ENCODE results near the gene KCNQ1. TPM values are rescaled to one million over a fixed set of nuclear protein-coding genes. Genes with fewer than 3 reads are reported as not detected.

KCNQ1 gene
- total and polyA plus RNA-seq, 9 of the 15 experiments (the other 6 are each of a cell fraction or from before 2014, with no cell fraction given) = 0.44 TPM; not detected in 8

DNA sequence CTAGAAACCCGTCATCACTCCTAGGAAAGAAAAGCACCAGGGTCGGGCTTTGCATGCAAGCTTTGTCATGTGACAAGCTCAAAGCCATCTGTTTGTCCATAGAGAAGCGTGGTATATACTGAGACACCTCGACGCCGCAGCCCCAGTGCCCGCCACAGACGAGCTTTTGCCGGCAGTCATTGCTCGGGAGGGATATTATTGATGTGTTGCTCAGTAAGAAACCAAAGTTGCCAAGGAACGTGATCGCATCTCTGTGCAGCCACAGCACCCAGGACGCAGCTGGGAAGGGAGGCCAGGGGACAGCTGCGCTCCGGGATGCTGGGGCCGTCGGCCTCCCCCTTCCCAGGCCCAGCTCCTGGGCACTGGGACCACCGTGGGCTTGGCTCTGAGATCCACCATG is 344.5 kb downstream of the KCNQ1 start:
- no TSS peak for BruUV-seq (replicated peaks)
- POLR2A ChIA-PET = interaction anchor here (0.7 to 1.2 kb wide), 4 partner anchors 9 to 89 kb away, joined by 3 to 5 read pairs (median 3); partner anchors contain the start of gene KCNQ1OT1
- DNase-seq (ENCODE audit: extremely low read depth in 1 of 4, low spot score in 3 of 4) = no peak

More for the DNA sequence above, 344.5 kb downstream of the KCNQ1 start:
- intact Hi-C loops (cut with micrococcal nuclease) (no loop called here), in situ Hi-C loops (cut with MboI) (no loop called here)
- FAIRE-seq = peak; percentile 37
- TF ChIP-seq E2F6 (IDR thresholded peaks at IDR 0.05; ENCODE audit: borderline replicate concordance in 1 of 2, extremely low read depth in 1 of 2, insufficient read depth in 1 of 2, insufficient read length in 1 of 2, low read depth in 1 of 2, low read length in 1 of 2, poor library complexity in 1 of 2, severe bottlenecking in 1 of 2) (peak in 1 of 2 experiments; percentile 9), SIX5 (IDR thresholded peaks at IDR 0.05; ENCODE audit: borderline replicate concordance in 1 of 2, insufficient read depth in 1 of 2, low read depth in 1 of 2, low read length in 2 of 2) (no peak), CAMTA2 (CRISPR knock-in tag; conservative IDR thresholded peaks at IDR 0.05) (no peak)
- CTCF ChIA-PET (ENCODE audit: low intra/inter-chr PET ratio) = no interaction called here
- 59% methylated on average over 17 of the region's 18 CpGs for WGBS (ENCODE audit: insufficient coverage, low coverage, missing lambda C conversion rate)
- H3K27ac ChIP-seq (ENCODE audit: extremely low read depth, low read depth, low read length) = no peak overlapping the region
- no peak overlapping the region for H2AFZ ChIP-seq (ENCODE audit: low read depth, low read length)
- no peak overlapping the region for H3K4me2 ChIP-seq (ENCODE audit: insufficient read depth, low read length)
- H3K4me1 ChIP-seq (replicated peaks in 1 of 2; ENCODE audit: control insufficient read depth in 2 of 2, insufficient read depth in 2 of 2, low read length in 2 of 2) = peaks cover 11 to 48% of the 10 kb centered on the region in 2 experiments; a peak in 3 of 5 replicates
- H3K79me2 ChIP-seq (ENCODE audit: control insufficient read depth, insufficient read depth, low read length) = no peaks in the 10 kb centered on the region
- H3K9ac ChIP-seq (ENCODE audit: insufficient read depth in 1 of 2, low read depth in 2 of 2, low read length in 2 of 2) = no peak overlapping the region
- no peak overlapping the region for H3K4me3 ChIP-seq
- no peak for ATAC-seq
- H3K27me3 ChIP-seq (ENCODE audit: control insufficient read depth in 2 of 2, insufficient read depth in 2 of 2, low read length in 2 of 2) = no peaks in the 10 kb centered on the region
- H3K9me1 ChIP-seq (ENCODE audit: control insufficient read depth, insufficient read depth, low read length) = no peaks in the 10 kb centered on the region
- no peaks in the 10 kb centered on the region for H4K20me1 ChIP-seq (replicated peaks; ENCODE audit: control insufficient read depth, insufficient read depth, low read length)
- peaks cover 2% of the 10 kb centered on the region; the same call in 1 of the 2 replicates for H3K9me3 ChIP-seq (replicated peaks; ENCODE audit: control insufficient read depth, insufficient read depth, low read depth, low read length)
- no peaks in the 10 kb centered on the region for H3K36me3 ChIP-seq (ENCODE audit: control insufficient read depth, insufficient read depth, low read length)
